Measurements from ENCODE around the gene NACAD.

Gene NACAD

GRCh38 chr7:45082831-45083331 lies 5.9 kb downstream of the NACAD start:
- Histone ChIP-seq H3K36me3 (ENCODE audit: control insufficient read depth in 2 of 2, insufficient read depth in 1 of 2, low read length in 2 of 2) (no peaks in the 10 kb centered on the region), H3K9me3 (ENCODE audit: control insufficient read depth, insufficient read depth, low read depth, low read length) (no peaks in the 10 kb centered on the region), H3K4me1 (ENCODE audit: control insufficient read depth, insufficient read depth, low read length) (no peaks in the 10 kb centered on the region), H3K27ac (ENCODE audit: extremely low read depth, low read depth, low read length) (no peak overlapping the region), H3K4me3 (ENCODE audit: low read depth, low read length) (no peak overlapping the region)
- ChIA-PET POLR2A (no interaction called here), CTCF (no interaction called here)
- TF ChIP-seq ZFP3 (tag by site-specific recombination; IDR thresholded peaks at IDR 0.05; ENCODE audit: low read depth) = no peak
- TF ChIP-seq SP3 (tag by site-specific recombination; IDR thresholded peaks at IDR 0.05) = no peak
- no peak for TF ChIP-seq HOXC10 (CRISPR knock-in tag; IDR thresholded peaks at IDR 0.05)
- TF ChIP-seq ZNF214 (tag by site-specific recombination; IDR thresholded peaks at IDR 0.05; ENCODE audit: borderline replicate concordance) = no peak
- no peak for TF ChIP-seq ZNF133 (tag by site-specific recombination; IDR thresholded peaks at IDR 0.05)
- no peak for TF ChIP-seq IKZF3 (tag by site-specific recombination; IDR thresholded peaks at IDR 0.05)
- TF ChIP-seq FEZF1 (tag by site-specific recombination; IDR thresholded peaks at IDR 0.05) = no peak

- Histone ChIP-seq H3K27ac (ENCODE audit: extremely low read depth, low read depth, low read length) (no peak overlapping the region), H3K4me1 (ENCODE audit: control insufficient read depth, insufficient read depth, low read length) (no peaks in the 10 kb centered on the region), H3K36me3 (ENCODE audit: control insufficient read depth in 2 of 2, insufficient read depth in 1 of 2, low read length in 2 of 2) (no peaks in the 10 kb centered on the region; a peak in 1 of 3 replicates), H3K9me3 (ENCODE audit: control insufficient read depth, insufficient read depth, low read depth, low read length) (no peaks in the 10 kb centered on the region), H3K4me3 (ENCODE audit: low read depth, low read length) (no peak overlapping the region)
- POLR2A ChIA-PET = no interaction called here
- 0 out of 2 replicates have a peak, but pooled peaks have one; percentile 24 for TF ChIP-seq GLIS1 (tag by site-specific recombination; IDR thresholded peaks at IDR 0.05)
- TF ChIP-seq ZBTB11 (tag by site-specific recombination; conservative IDR thresholded peaks at IDR 0.05; ENCODE audit: low read depth) = no peak
- no peak for TF ChIP-seq KLF8 (tag by site-specific recombination; IDR thresholded peaks at IDR 0.05)
- CTCF ChIA-PET = no interaction called here
Measured at GRCh38 chr7:45082031-45082830, 6.5 kb downstream of the NACAD start.

- POLR2A ChIA-PET = no interaction called here
- CTCF ChIA-PET = no interaction called here
- no peak for TF ChIP-seq PRDM2 (tag by site-specific recombination; IDR thresholded peaks at IDR 0.05; ENCODE audit: borderline replicate concordance)
- TF ChIP-seq ZNF169 (tag by site-specific recombination; IDR thresholded peaks at IDR 0.05) = no peak
- no peak for TF ChIP-seq REST (tag by site-specific recombination; IDR thresholded peaks at IDR 0.05)
- TF ChIP-seq ZSCAN5A (tag by site-specific recombination; IDR thresholded peaks at IDR 0.05) = no peak
- no peak for TF ChIP-seq REPIN1 (tag by site-specific recombination; IDR thresholded peaks at IDR 0.05; ENCODE audit: low read depth)
- no peak for TF ChIP-seq ZNF114 (tag by site-specific recombination; IDR thresholded peaks at IDR 0.05)
- no peak for TF ChIP-seq ZNF157 (tag by site-specific recombination; IDR thresholded peaks at IDR 0.05)
- no peak for TF ChIP-seq IKZF3 (tag by site-specific recombination; IDR thresholded peaks at IDR 0.05)
Measured at GRCh38 chr7:45081670-45081974, 7.1 kb downstream of the NACAD start.

More at GRCh38 chr7:45081670-45081974, 7.1 kb downstream of the NACAD start:
- Histone ChIP-seq H3K27ac (ENCODE audit: extremely low read depth, low read depth, low read length) (no peak overlapping the region), H3K9me3 (ENCODE audit: control insufficient read depth, insufficient read depth, low read depth, low read length) (no peaks in the 10 kb centered on the region), H3K4me1 (ENCODE audit: control insufficient read depth, insufficient read depth, low read length) (no peaks in the 10 kb centered on the region), H3K4me3 (ENCODE audit: low read depth, low read length) (no peak overlapping the region), H3K36me3 (ENCODE audit: control insufficient read depth in 2 of 2, insufficient read depth in 1 of 2, low read length in 2 of 2) (no peaks in the 10 kb centered on the region; a peak in 1 of 3 replicates)

Measured in HEK293 (cell line).